ENCODE data around the gene TPK1.
"Not testable (repeated sequence)": the region's sequence is repeated elsewhere in the genome, so short reads cannot be mapped to it uniquely, and the experiment has no call there.

Gene TPK1

GRCh38 chr7:144805627-144806239, 30.1 kb downstream of the TPK1 start:
- DNase-seq (ENCODE audit: low spot score) (no peak), ATAC-seq (ENCODE audit: low read depth) (no peak)
- no peaks in the 10 kb centered on the region for H3K9me3 ChIP-seq (ENCODE audit: severe bottlenecking)
- H3K4me1 ChIP-seq (ENCODE audit: insufficient read depth, poor library complexity, severe bottlenecking), result no peaks in the 10 kb centered on the region
- no peaks in the 10 kb centered on the region for H3K27me3 ChIP-seq (ENCODE audit: insufficient read depth, poor library complexity, severe bottlenecking)
- no peak for TF ChIP-seq CTCF (IDR thresholded peaks at IDR 0.05; ENCODE audit: poor library complexity, severe bottlenecking)
- no peak overlapping the region for H3K4me3 ChIP-seq (ENCODE audit: severe bottlenecking)
- H3K27ac ChIP-seq (ENCODE audit: poor library complexity, severe bottlenecking), result no peak overlapping the region
- no peaks in the 10 kb centered on the region for H3K36me3 ChIP-seq (ENCODE audit: low read depth)

- H3K27me3 ChIP-seq (ENCODE audit: insufficient read depth, poor library complexity, severe bottlenecking); H3K9me3 ChIP-seq (ENCODE audit: severe bottlenecking); ATAC-seq (ENCODE audit: low read depth); H3K4me1 ChIP-seq (ENCODE audit: insufficient read depth, poor library complexity, severe bottlenecking); H3K4me3 ChIP-seq (ENCODE audit: severe bottlenecking); DNase-seq (ENCODE audit: low spot score); H3K36me3 ChIP-seq (ENCODE audit: low read depth); H3K27ac ChIP-seq (ENCODE audit: poor library complexity, severe bottlenecking): not testable (repeated sequence)
These were observed 35.0 kb downstream of the TPK1 start for GRCh38 chr7:144800678-144801436.

GRCh38 chr7:144796919-144797318, 38.9 kb downstream of the TPK1 start:
- no peak overlapping the region for H3K4me3 ChIP-seq (ENCODE audit: severe bottlenecking)
- TF ChIP-seq CTCF (IDR thresholded peaks at IDR 0.05; ENCODE audit: poor library complexity, severe bottlenecking), result no peak
- no peak overlapping the region for H3K27ac ChIP-seq (ENCODE audit: poor library complexity, severe bottlenecking)
- H3K4me1 ChIP-seq (ENCODE audit: insufficient read depth, poor library complexity, severe bottlenecking), result no peaks in the 10 kb centered on the region
- H3K27me3 ChIP-seq (ENCODE audit: insufficient read depth, poor library complexity, severe bottlenecking), result no peaks in the 10 kb centered on the region
- no peaks in the 10 kb centered on the region for H3K36me3 ChIP-seq (ENCODE audit: low read depth)
- DNase-seq (ENCODE audit: low spot score) (no peak), ATAC-seq (ENCODE audit: low read depth) (no peak)
- no peaks in the 10 kb centered on the region for H3K9me3 ChIP-seq (ENCODE audit: severe bottlenecking)

- no peak for TF ChIP-seq CTCF (IDR thresholded peaks at IDR 0.05; ENCODE audit: poor library complexity, severe bottlenecking)
- no peaks in the 10 kb centered on the region for H3K4me1 ChIP-seq (ENCODE audit: insufficient read depth, poor library complexity, severe bottlenecking)
These were observed 43.8 kb downstream of the TPK1 start for GRCh38 chr7:144792050-144792449.

DNA sequence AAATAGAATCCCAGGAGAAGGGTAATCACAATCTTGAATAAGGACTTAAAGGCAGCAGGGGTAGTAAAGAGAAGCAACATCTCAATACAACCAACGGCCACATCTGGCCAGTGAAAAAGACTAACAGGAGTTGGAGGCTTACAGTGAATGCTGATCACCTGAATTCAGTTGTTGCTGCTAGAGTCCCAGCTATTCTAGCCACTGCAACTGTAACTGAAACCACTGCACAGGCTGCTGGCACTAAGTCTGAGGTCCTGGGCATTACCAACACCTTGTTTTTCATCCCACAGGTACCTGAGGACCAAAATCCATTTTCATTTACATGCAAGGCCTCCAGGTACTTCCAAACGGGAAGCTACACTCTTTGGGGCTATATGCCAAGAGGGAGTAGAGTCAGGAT, 44.4 kb downstream of the TPK1 start:
- DNase-seq (ENCODE audit: low spot score) (no peak), ATAC-seq (ENCODE audit: low read depth) (no peak)
- H3K4me3 ChIP-seq (ENCODE audit: severe bottlenecking), result no peak overlapping the region

More at GRCh38 chr7:144792050-144792449, 43.8 kb downstream of the TPK1 start:
- DNase-seq (ENCODE audit: low spot score) (no peak), ATAC-seq (ENCODE audit: low read depth) (no peak)
- Histone ChIP-seq H3K36me3 (ENCODE audit: low read depth) (no peaks in the 10 kb centered on the region), H3K4me3 (ENCODE audit: severe bottlenecking) (no peak overlapping the region), H3K27ac (ENCODE audit: poor library complexity, severe bottlenecking) (no peak overlapping the region), H3K9me3 (ENCODE audit: severe bottlenecking) (no peaks in the 10 kb centered on the region), H3K27me3 (ENCODE audit: insufficient read depth, poor library complexity, severe bottlenecking) (no peaks in the 10 kb centered on the region)

More for the DNA sequence above, 44.4 kb downstream of the TPK1 start:
- Histone ChIP-seq H3K27me3 (ENCODE audit: insufficient read depth, poor library complexity, severe bottlenecking) (no peaks in the 10 kb centered on the region), H3K36me3 (ENCODE audit: low read depth) (no peaks in the 10 kb centered on the region), H3K9me3 (ENCODE audit: severe bottlenecking) (no peaks in the 10 kb centered on the region), H3K27ac (ENCODE audit: poor library complexity, severe bottlenecking) (no peak overlapping the region), H3K4me1 (ENCODE audit: insufficient read depth, poor library complexity, severe bottlenecking) (no peaks in the 10 kb centered on the region)
- no peak for TF ChIP-seq CTCF (IDR thresholded peaks at IDR 0.05; ENCODE audit: poor library complexity, severe bottlenecking)
